PC-3 (cell line): Measurements from ENCODE around the gene ULK4. TPM values are rescaled to one million over a fixed set of nuclear protein-coding genes. Genes with fewer than 3 reads are reported as not detected.

Experiments
- ATAC-seq: fragments of 200-7000 bp; cut with Tn5 transposase; 2 replicates; pipeline ENCODE4 v1.9.1; 2020; ENCODE audit warnings: mild to moderate bottlenecking, moderate library complexity
- BruUV-seq: library from RNA; stranded (reverse); fragments of 400-500 nt; replicated peaks from 2 replicates; lab custom pipeline; 2021; lab: Mats Ljungman, UMichigan
- CTCF ChIA-PET: fragments of 300-600 bp; sonication (Branson Sonifier 250); formaldehyde crosslinking; loops from one replicate; lab custom pipeline; 2022; ENCODE audit warnings: antibody characterized with exemption; lab: Charles Lee
- POLR2A ChIA-PET: fragments of 300-600 bp; sonication (Branson Sonifier 250); formaldehyde crosslinking; loops from one replicate; lab custom pipeline; 2022; ENCODE audit warnings: antibody characterized with exemption; ENCODE audit not compliant: unreplicated experiment; lab: Charles Lee
- DNase-seq: peaks from one replicate; pipeline ENCODE4 v3.0.0-alpha.2; 2015
- H2AFZ ChIP-seq: fragments of 300-600 bp; sonication (generic); 2 replicates; pipeline ENCODE4 v1.6.0; 2016; ENCODE audit warnings: antibody characterized with exemption, low read length
- H3F3A ChIP-seq: fragments of 300-600 bp; sonication (generic); one replicate; pipeline ENCODE4 v1.6.0; 2017; ENCODE audit warnings: antibody characterized with exemption, low read length, control low read depth, mild to moderate bottlenecking; ENCODE audit not compliant: unreplicated experiment
- H3K27ac ChIP-seq: fragments of 300-600 bp; sonication (generic); 2 replicates; pipeline ENCODE4 v1.5.1; 2016; ENCODE audit warnings: mild to moderate bottlenecking, low read length
- H3K27me3 ChIP-seq: fragments of 300-600 bp; sonication (generic); 2 replicates; pipeline ENCODE4 v1.6.1; 2016; ENCODE audit warnings: low read length, mixed read lengths
- H3K36me3 ChIP-seq: fragments of 300-600 bp; sonication (generic); 2 replicates; pipeline ENCODE4 v1.6.1; 2016; ENCODE audit warnings: low read depth, mixed run types, low read length, mixed read lengths
- H3K4me1 ChIP-seq: fragments of 300-600 bp; sonication (generic); 2 replicates; pipeline ENCODE4 v1.5.1; 2016; ENCODE audit warnings: low read length; ENCODE audit not compliant: insufficient read depth
- H3K4me2 ChIP-seq: fragments of 300-600 bp; sonication (generic); 2 replicates; pipeline ENCODE4 v1.6.0; 2016; ENCODE audit warnings: low read length
- H3K4me3 ChIP-seq: fragments of 300-600 bp; sonication (generic); 2 replicates; pipeline ENCODE4 v1.5.1; 2016; ENCODE audit warnings: mild to moderate bottlenecking, low read length, mixed read lengths
- H3K79me2 ChIP-seq: fragments of 300-600 bp; sonication (generic); 2 replicates; pipeline ENCODE4 v1.6.1; 2017; ENCODE audit warnings: low read length, mixed read lengths
- H3K9ac ChIP-seq: fragments of 300-600 bp; sonication (generic); 2 replicates; pipeline ENCODE4 v1.6.0; 2016; ENCODE audit warnings: mild to moderate bottlenecking, low read length
- H3K9me2 ChIP-seq: fragments of 300-600 bp; sonication (generic); replicated peaks from 2 replicates; pipeline ENCODE4 v1.6.1; 2016; ENCODE audit warnings: mixed run types, low read length, mixed read lengths
- H3K9me3 ChIP-seq: fragments of 300-600 bp; sonication (generic); 2 replicates; pipeline ENCODE4 v1.6.1; 2016; ENCODE audit warnings: low read length, mixed read lengths
- H4K20me1 ChIP-seq: fragments of 300-600 bp; sonication (generic); 2 replicates; pipeline ENCODE4 v1.6.1; 2016; ENCODE audit warnings: low read length, mixed read lengths
- EZH2 ChIP-seq: fragments of 300-600 bp; sonication (generic); IDR thresholded peaks from one replicate; pipeline ENCODE4 v1.6.1; 2017; ENCODE audit warnings: antibody characterized with exemption, mild to moderate bottlenecking, low read length; ENCODE audit not compliant: unreplicated experiment
- EZH2phosphoT487 ChIP-seq: fragments of 300-600 bp; sonication (generic); IDR thresholded peaks from 2 replicates; pipeline ENCODE4 v1.6.1; 2018; ENCODE audit warnings: mild to moderate bottlenecking, antibody characterized with exemption, low read length, borderline replicate concordance
- intact Hi-C: fragments of 100-400 bp; cut with micrococcal nuclease; formaldehyde crosslinking; loops from 2 replicates; pipeline ENCODE4 v1.9.0; 2023
- total RNA-seq: library from RNA; depleted of rRNA; stranded (reverse); fragments of >200 nt; gene quantifications from 2 replicates; pipeline ENCODE4 v1.2.3, GENCODE V29; 2014
- TF ChIP-seq, protein P1 (sequence below): fragments of 300-600 bp; sonication (generic); conservative IDR thresholded peaks from 2 replicates; pipeline ENCODE4 v1.5.1; 2017; ENCODE audit warnings: antibody characterized with exemption, low read depth, mild to moderate bottlenecking, low read length

Gene ULK4
- total RNA-seq, 1 experiment from 2014 or later, result 4.8 TPM

DNA sequence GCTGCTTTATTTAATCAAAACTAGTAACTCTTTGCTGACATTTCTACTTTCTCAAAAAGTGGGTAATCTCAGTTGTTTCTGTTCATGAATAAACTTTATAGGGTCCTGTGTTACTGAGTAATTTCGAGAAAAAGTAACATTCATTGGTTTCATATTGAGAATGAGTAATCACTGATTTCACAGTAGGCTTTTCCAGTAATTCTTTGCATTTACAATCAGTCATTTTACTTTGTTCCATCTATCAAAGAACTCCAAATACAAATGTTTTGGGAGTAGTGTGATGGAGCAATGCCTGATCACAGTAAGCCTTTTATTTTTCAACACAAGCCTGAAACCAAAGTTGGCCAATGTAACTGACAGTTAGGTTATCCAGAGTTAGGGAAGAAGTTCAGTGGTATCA is 353.6 kb downstream of the ULK4 start:
- intact Hi-C loops, result no loop called here
- H3K79me2 ChIP-seq, result no peaks in the 10 kb centered on the region
- H3K9me2 ChIP-seq, result no peaks in the 10 kb centered on the region
- ChIA-PET POLR2A (no interaction called here), CTCF (no interaction called here)
- DNase-seq, result no peak
- no peaks in the 10 kb centered on the region for H4K20me1 ChIP-seq
- H3K4me3 ChIP-seq, result no peak overlapping the region
- H3K4me1 ChIP-seq, result no peaks in the 10 kb centered on the region
- H3K27me3 ChIP-seq, result no peaks in the 10 kb centered on the region
- no peak overlapping the region for H2AFZ ChIP-seq
- no peaks in the 10 kb centered on the region for H3K9me3 ChIP-seq
- H3K9ac ChIP-seq, result no peak overlapping the region
- no TSS peak for BruUV-seq
- no peaks in the 10 kb centered on the region for H3F3A ChIP-seq
- no peak for TF ChIP-seq EZH2
- TF ChIP-seq, protein P1, sequence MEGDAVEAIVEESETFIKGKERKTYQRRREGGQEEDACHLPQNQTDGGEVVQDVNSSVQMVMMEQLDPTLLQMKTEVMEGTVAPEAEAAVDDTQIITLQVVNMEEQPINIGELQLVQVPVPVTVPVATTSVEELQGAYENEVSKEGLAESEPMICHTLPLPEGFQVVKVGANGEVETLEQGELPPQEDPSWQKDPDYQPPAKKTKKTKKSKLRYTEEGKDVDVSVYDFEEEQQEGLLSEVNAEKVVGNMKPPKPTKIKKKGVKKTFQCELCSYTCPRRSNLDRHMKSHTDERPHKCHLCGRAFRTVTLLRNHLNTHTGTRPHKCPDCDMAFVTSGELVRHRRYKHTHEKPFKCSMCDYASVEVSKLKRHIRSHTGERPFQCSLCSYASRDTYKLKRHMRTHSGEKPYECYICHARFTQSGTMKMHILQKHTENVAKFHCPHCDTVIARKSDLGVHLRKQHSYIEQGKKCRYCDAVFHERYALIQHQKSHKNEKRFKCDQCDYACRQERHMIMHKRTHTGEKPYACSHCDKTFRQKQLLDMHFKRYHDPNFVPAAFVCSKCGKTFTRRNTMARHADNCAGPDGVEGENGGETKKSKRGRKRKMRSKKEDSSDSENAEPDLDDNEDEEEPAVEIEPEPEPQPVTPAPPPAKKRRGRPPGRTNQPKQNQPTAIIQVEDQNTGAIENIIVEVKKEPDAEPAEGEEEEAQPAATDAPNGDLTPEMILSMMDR, result no peak
- no peak for TF ChIP-seq EZH2phosphoT487
- no peak overlapping the region for H3K27ac ChIP-seq
- H3K4me2 ChIP-seq, result no peak overlapping the region
- no peak for ATAC-seq
- no peaks in the 10 kb centered on the region for H3K36me3 ChIP-seq

- no peak for TF ChIP-seq EZH2
- DNase-seq (no peak), ATAC-seq (no peak)
- Histone ChIP-seq H3K9me2 (no peaks in the 10 kb centered on the region), H3K9ac (no peak overlapping the region), H3K4me2 (no peak overlapping the region), H3K27me3 (no peaks in the 10 kb centered on the region), H3K4me1 (no peaks in the 10 kb centered on the region), H3F3A (no peaks in the 10 kb centered on the region), H3K9me3 (no peaks in the 10 kb centered on the region), H3K79me2 (no peaks in the 10 kb centered on the region), H3K27ac (no peak overlapping the region), H3K4me3 (no peak overlapping the region), H2AFZ (no peak overlapping the region), H4K20me1 (no peaks in the 10 kb centered on the region), H3K36me3 (no peaks in the 10 kb centered on the region)
- ChIA-PET POLR2A (no interaction called here), CTCF (no interaction called here)
- no TSS peak for BruUV-seq
- intact Hi-C loops, result no loop called here
These were observed 358.1 kb downstream of the ULK4 start for GRCh38 chr3:41603807-41604206.

GRCh38 chr3:41602121-41602520 is 359.8 kb downstream of the ULK4 start:
- CTCF ChIA-PET, result no interaction called here

More at GRCh38 chr3:41602121-41602520, 359.8 kb downstream of the ULK4 start:
- Histone ChIP-seq H4K20me1 (no peaks in the 10 kb centered on the region), H3K4me2 (no peak overlapping the region), H3K4me3 (no peak overlapping the region), H3K9ac (no peak overlapping the region), H3F3A (no peaks in the 10 kb centered on the region), H2AFZ (no peak overlapping the region), H3K36me3 (no peaks in the 10 kb centered on the region), H3K79me2 (no peaks in the 10 kb centered on the region), H3K9me2 (no peaks in the 10 kb centered on the region), H3K4me1 (no peaks in the 10 kb centered on the region), H3K9me3 (no peaks in the 10 kb centered on the region), H3K27ac (no peak overlapping the region), H3K27me3 (no peaks in the 10 kb centered on the region)
- DNase-seq (no peak), ATAC-seq (no peak)
- TF ChIP-seq, protein P1, result no peak
- TF ChIP-seq EZH2 (no peak), EZH2phosphoT487 (no peak)
- intact Hi-C loops, result no loop called here
- POLR2A ChIA-PET, result no interaction called here
- BruUV-seq, result no TSS peak
